Measurements from ENCODE around the gene EVX2.

Gene EVX2

GRCh38 chr2:176082824-176083751, 674 bp downstream of the EVX2 start:
- no peak for DNase-seq (ENCODE audit: low read depth in 2 of 2)

- no peak for DNase-seq (ENCODE audit: low read depth in 2 of 2)
These were observed 1.3 kb downstream of the EVX2 start for GRCh38 chr2:176082525-176082823.

- DNase-seq (ENCODE audit: low read depth in 2 of 2), result no peak
These were observed 1.8 kb downstream of the EVX2 start for GRCh38 chr2:176081837-176082524.

- no peak for DNase-seq (ENCODE audit: low read depth in 2 of 2)
These were observed 2.4 kb downstream of the EVX2 start for GRCh38 chr2:176081376-176081836.

GRCh38 chr2:176080540-176081375, 3.0 kb downstream of the EVX2 start:
- DNase-seq (ENCODE audit: low read depth in 2 of 2), result no peak

GRCh38 chr2:176079831-176080539, 3.8 kb downstream of the EVX2 start:
- DNase-seq (ENCODE audit: low read depth in 2 of 2), result no peak

GRCh38 chr2:176079285-176079830, 4.4 kb downstream of the EVX2 start:
- no peak for DNase-seq (ENCODE audit: low read depth in 2 of 2)

GRCh38 chr2:176078541-176079284, 5.0 kb downstream of the EVX2 start:
- DNase-seq (ENCODE audit: low read depth in 2 of 2), result no peak

GRCh38 chr2:176076796-176077195, 7.0 kb downstream of the EVX2 start:
- DNase-seq (ENCODE audit: low read depth in 2 of 2), result no peak

- no peak for DNase-seq (ENCODE audit: low read depth in 2 of 2)
These were observed 7.7 kb downstream of the EVX2 start for GRCh38 chr2:176076063-176076462.

GRCh38 chr2:176075481-176075880, 8.3 kb downstream of the EVX2 start:
- DNase-seq (ENCODE audit: low read depth in 2 of 2), result no peak

- DNase-seq (ENCODE audit: low read depth in 2 of 2), result no peak
These were observed 8.8 kb downstream of the EVX2 start for GRCh38 chr2:176074919-176075425.

GRCh38 chr2:176072951-176073904, 10.5 kb downstream of the EVX2 start:
- DNase-seq (ENCODE audit: low read depth in 2 of 2), result no peak

GRCh38 chr2:176072292-176072669, 11.5 kb downstream of the EVX2 start:
- DNase-seq (ENCODE audit: low read depth in 2 of 2), result no peak

GRCh38 chr2:176071330-176072291, 12.2 kb downstream of the EVX2 start:
- no peak for DNase-seq (ENCODE audit: low read depth in 2 of 2)

- no peak for DNase-seq (ENCODE audit: low read depth in 2 of 2)
These were observed 15.3 kb downstream of the EVX2 start for GRCh38 chr2:176068419-176068832.

- no peak for DNase-seq (ENCODE audit: low read depth in 2 of 2)
These were observed 16.0 kb downstream of the EVX2 start for GRCh38 chr2:176067589-176068418.

All from activated CD8-positive, alpha-beta memory T cell treated with anti-CD3 and anti-CD28 coated beads for 4 hours (primary cell).